ENCODE measurements around the gene RXFP1.

GRCh38 chr4:158540125-158540907 lies 18.6 kb downstream of the RXFP1 start:
- TF ChIP-seq CTCF (conservative IDR thresholded peaks at IDR 0.05) (no peak), ZFX (IDR thresholded peaks at IDR 0.05) (no peak)

All from C4-2B (cell line).